Activated CD4-positive, alpha-beta T cell treated with anti-CD3 and anti-CD28 coated beads, Interleukin-10, Interleukin-2, amounts not matched to agents 100 ng/mL and 50 ng/mL, durations not matched to agents 16 hours and 8 hours (primary cell): Measurements from ENCODE around the gene RNF103.

Experiments used
- DNase-seq: peaks from one replicate; pipeline ENCODE4 v3.0.0-alpha.2; 2020

Gene RNF103

GRCh38 chr2:86562922-86563649, 60.6 kb downstream of the RNF103 start, which contains the start of gene CHMP3:
TSS of gene CHMP3 (minus strand) at chr2:86563443. CDS start at chr2:86563348, 95 bp downstream.
- DNase-seq, result peak; percentile 98

- DNase-seq, result no peak
Measured at GRCh38 chr2:86562485-86562921, 61.2 kb downstream of the RNF103 start.

GRCh38 chr2:86557836-86558235, 65.8 kb downstream of the RNF103 start:
- no peak for DNase-seq

GRCh38 chr2:86556508-86556907, 67.2 kb downstream of the RNF103 start:
- DNase-seq, result no peak
